Tibial nerve (tissue), 4 donors: ENCODE data around the gene CAMK2G. TPM values are rescaled to one million over a fixed set of nuclear protein-coding genes. Genes with fewer than 3 reads are reported as not detected.

Experiments
- DNase-seq, 2 donors: peaks; one replicate each; pipeline ENCODE4 v3.0.0-alpha.2; 2019; ENCODE audit warnings: low spot score in 2 of 2
- H3K27ac ChIP-seq, 4 donors: fragments of 200-600 bp; sonication (generic) in 3 of 4; one replicate each; pipeline ENCODE4 v1.5.1; 2017 to 2019; ENCODE audit warnings: mild to moderate bottlenecking in 1 of 4
- H3K27me3 ChIP-seq, 2 donors: fragments of 200-600 bp; sonication (generic) in 1 of 2; one replicate each; pipeline versions ENCODE4 v1.5.1 to v1.6.0; 2017 to 2019
- H3K36me3 ChIP-seq, 3 donors: fragments of 200-600 bp; sonication (generic); one replicate each; pipeline ENCODE4 v1.5.1; 2018 to 2019
- H3K4me1 ChIP-seq, 4 donors: fragments of 200-600 bp; sonication (generic) in 3 of 4; one replicate each; pipeline ENCODE4 v1.5.1; 2017 to 2019
- H3K4me3 ChIP-seq, 4 donors: fragments of 200-600 bp; sonication (generic) in 3 of 4; one replicate each; pipeline ENCODE4 v1.5.1; 2017 to 2019; ENCODE audit warnings: mild to moderate bottlenecking in 1 of 4, moderate library complexity in 1 of 4
- H3K9me3 ChIP-seq, 4 donors: fragments of 200-600 bp; sonication (generic) in 3 of 4; one replicate each; pipeline ENCODE4 v1.5.1; 2017 to 2019
- CTCF ChIP-seq, 5 experiments: fragments of 200-600 bp in 3 of 5; fragments of 450-650 bp in 2 of 5; sonication (generic) in 3 of 5; IDR thresholded peaks; one replicate each; pipeline ENCODE4 v1.5.1; 2016 to 2019; ENCODE audit warnings: antibody characterized with exemption in 5 of 5, mild to moderate bottlenecking in 3 of 5, moderate library complexity in 2 of 5
- EP300 ChIP-seq, 2 donors: sonication (generic); formaldehyde crosslinking; IDR thresholded peaks; one replicate each; pipeline ENCODE4 v1.6.1; 2017; ENCODE audit warnings: antibody characterized with exemption in 2 of 2, mild to moderate bottlenecking in 1 of 2
- POLR2A ChIP-seq, 2 donors: fragments of 450-650 bp; IDR thresholded peaks; one replicate each; pipeline ENCODE4 v1.6.1; 2017; ENCODE audit warnings: antibody characterized with exemption in 2 of 2, mild to moderate bottlenecking in 2 of 2, moderate library complexity in 2 of 2
- WGBS, 2 donors: methylation state at CpG; one replicate each; pipeline ENCODE4 v1.1.5; 2018; 5-methylcytosine and 5-hydroxymethylcytosine counted together
- total RNA-seq, 4 donors: library from RNA; depleted of rRNA; stranded (reverse); fragments of >200 nt; gene quantifications; one replicate each; pipeline ENCODE4 v1.1.0, GENCODE V29; 2016

The CAMK2G gene
- total RNA-seq, 4 donors from 2014 or later, result 26.4 to 43.5 (median 35.1) TPM

GRCh38 chr10:73803680-73804286, 70.6 kb downstream of the CAMK2G start:
- H3K4me1 ChIP-seq, result peaks cover 0 to 10% (median 0%) of the 10 kb centered on the region in 4 donors
- H3K4me3 ChIP-seq, result no peak overlapping the region
- H3K27me3 ChIP-seq, result no peaks in the 10 kb centered on the region
- H3K9me3 ChIP-seq, result no peaks in the 10 kb centered on the region
- no peak overlapping the region for H3K27ac ChIP-seq
- H3K36me3 ChIP-seq, result peaks cover 3 to 100% (median 33%) of the 10 kb centered on the region in 3 donors
- TF ChIP-seq CTCF (IDR thresholded peaks at IDR 0.05) (no peak), POLR2A (IDR thresholded peaks at IDR 0.05) (no peak), EP300 (IDR thresholded peaks at IDR 0.05) (no peak)
- DNase-seq, result no peak

- Histone ChIP-seq H3K36me3 (peaks cover 3 to 100% (median 33%) of the 10 kb centered on the region in 3 donors), H3K9me3 (no peaks in the 10 kb centered on the region), H3K27ac (no peak overlapping the region)
Observed at GRCh38 chr10:73802276-73802991, 71.9 kb downstream of the CAMK2G start.

GRCh38 chr10:73801253-73801590, 73.1 kb downstream of the CAMK2G start:
- no peak for DNase-seq
- TF ChIP-seq POLR2A (IDR thresholded peaks at IDR 0.05) (no peak), CTCF (IDR thresholded peaks at IDR 0.05) (no peak), EP300 (IDR thresholded peaks at IDR 0.05) (no peak)
- WGBS, 2 donors, result 89 to 90% methylated on average over 13 of the region's 13 CpGs

More at GRCh38 chr10:73802276-73802991, 71.9 kb downstream of the CAMK2G start:
- TF ChIP-seq EP300 (IDR thresholded peaks at IDR 0.05) (no peak), POLR2A (IDR thresholded peaks at IDR 0.05) (no peak), CTCF (IDR thresholded peaks at IDR 0.05) (no peak)
- Histone ChIP-seq H3K4me3 (no peak overlapping the region), H3K4me1 (peaks cover 0 to 10% (median 0%) of the 10 kb centered on the region in 4 donors), H3K27me3 (no peaks in the 10 kb centered on the region)
- no peak for DNase-seq
- 74 to 75% methylated on average over 11 of the region's 11 CpGs for WGBS, 2 donors

GRCh38 chr10:73800560-73801252, 73.6 kb downstream of the CAMK2G start:
- WGBS, 2 donors, result 76 to 85% methylated on average over 8 to 20 of the region's 20 CpGs
- TF ChIP-seq EP300 (IDR thresholded peaks at IDR 0.05) (no peak), CTCF (IDR thresholded peaks at IDR 0.05) (no peak), POLR2A (IDR thresholded peaks at IDR 0.05) (no peak)
- H3K36me3 ChIP-seq, result peaks cover 3 to 100% (median 36%) of the 10 kb centered on the region in 3 donors

More at GRCh38 chr10:73801253-73801590, 73.1 kb downstream of the CAMK2G start:
- Histone ChIP-seq H3K9me3 (no peaks in the 10 kb centered on the region), H3K36me3 (peaks cover 3 to 100% (median 35%) of the 10 kb centered on the region in 3 donors), H3K27ac (no peak overlapping the region), H3K4me3 (no peak overlapping the region), H3K27me3 (no peaks in the 10 kb centered on the region), H3K4me1 (no peaks in the 10 kb centered on the region)

More at GRCh38 chr10:73800560-73801252, 73.6 kb downstream of the CAMK2G start:
- Histone ChIP-seq H3K9me3 (no peaks in the 10 kb centered on the region), H3K4me3 (no peak overlapping the region), H3K27me3 (no peaks in the 10 kb centered on the region), H3K4me1 (no peaks in the 10 kb centered on the region), H3K27ac (no peak overlapping the region)
- no peak for DNase-seq
